Breast epithelium (tissue), 4 donors: ENCODE measurements around the gene MCTP2. TPM values are rescaled to one million over a fixed set of nuclear protein-coding genes. Genes with fewer than 3 reads are reported as not detected.

Experiments
- DNase-seq, 2 donors: peaks; one replicate each; pipeline ENCODE4 v3.0.0-alpha.2; 2019; ENCODE audit warnings: low spot score in 2 of 2
- H3K27ac ChIP-seq, 2 donors: fragments of 200-600 bp; sonication (generic) in 1 of 2; one replicate each; pipeline ENCODE4 v1.5.1; 2016 to 2019; ENCODE audit warnings: mild to moderate bottlenecking in 1 of 2
- H3K27me3 ChIP-seq, 2 donors: fragments of 200-600 bp; sonication (generic) in 1 of 2; one replicate each; pipeline versions ENCODE4 v1.5.1 to v1.6.0; 2017 to 2019; ENCODE audit warnings: control low read depth in 1 of 2, mild to moderate bottlenecking in 1 of 2
- H3K36me3 ChIP-seq: fragments of 200-600 bp; one replicate; pipeline ENCODE4 v1.5.1; 2019
- H3K4me1 ChIP-seq, 2 donors: fragments of 200-600 bp; sonication (generic); one replicate each; pipeline ENCODE4 v1.5.1; 2016 to 2019; ENCODE audit warnings: control low read depth in 1 of 2
- H3K4me3 ChIP-seq, 3 donors: fragments of 200-600 bp; sonication (generic); 1 replicate in 2 of 3; 2 replicates in 1 of 3; pipeline ENCODE4 v1.5.1; 2016 to 2019; ENCODE audit warnings: mild to moderate bottlenecking in 3 of 3, moderate library complexity in 2 of 3
- H3K9me3 ChIP-seq, 2 donors: fragments of 200-600 bp; sonication (generic) in 1 of 2; one replicate each; pipeline ENCODE4 v1.5.1; 2016 to 2019; ENCODE audit warnings: control low read depth in 1 of 2
- POLR2A ChIP-seq: fragments of 450-650 bp; IDR thresholded peaks from one replicate; pipeline ENCODE4 v1.6.1; 2016; ENCODE audit warnings: antibody characterized with exemption, mild to moderate bottlenecking, moderate library complexity
- POLR2AphosphoS5 ChIP-seq, 3 donors: sonication (generic); formaldehyde crosslinking; IDR thresholded peaks; one replicate each; pipeline ENCODE4 v1.6.1; 2017; ENCODE audit warnings: antibody characterized with exemption in 3 of 3
- intact Hi-C: fragments of 100-400 bp; cut with DNase I; formaldehyde crosslinking; loops from one replicate; pipeline ENCODE4 v1.15.1; 2023; ENCODE audit warnings: low total_unique reads
- total RNA-seq, 3 donors: library from RNA; depleted of rRNA; stranded (reverse); fragments of >200 nt; gene quantifications; one replicate each; pipeline ENCODE4 v1.1.0, GENCODE V29; 2016
- TF ChIP-seq, protein P1 (sequence below), 3 donors: fragments of 450-650 bp; IDR thresholded peaks; one replicate each; pipeline ENCODE4 v1.5.1; 2016 to 2017; ENCODE audit warnings: antibody characterized with exemption in 3 of 3, mild to moderate bottlenecking in 3 of 3, moderate library complexity in 3 of 3

Gene MCTP2
- total RNA-seq, 3 donors from 2014 or later: 6.4 to 46.2 (median 25.9) TPM

DNA sequence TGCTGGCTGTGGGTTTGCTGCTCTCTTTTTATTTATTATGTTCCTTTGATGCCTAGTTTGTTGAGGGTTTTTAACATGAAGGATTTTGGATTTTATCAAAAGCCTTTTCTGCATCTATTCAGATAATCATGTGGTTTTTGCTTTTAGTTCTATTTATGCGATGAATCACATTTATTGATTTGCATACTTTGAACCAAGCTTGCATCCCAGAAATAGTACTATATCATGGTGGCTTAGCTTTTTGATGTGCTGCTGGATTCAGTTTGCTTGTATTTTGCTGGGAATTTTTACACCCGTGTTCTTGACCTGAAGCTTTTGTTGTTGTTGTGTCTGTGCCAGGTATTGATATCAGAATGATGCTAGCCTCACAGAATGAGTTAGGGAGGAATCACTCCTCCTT lies 48.4 kb downstream of the MCTP2 start:
- no peaks in the 10 kb centered on the region for H3K9me3 ChIP-seq
- DNase-seq: no peak
- H3K4me1 ChIP-seq: no peaks in the 10 kb centered on the region
- no peak overlapping the region for H3K4me3 ChIP-seq
- H3K27ac ChIP-seq: no peak overlapping the region
- H3K36me3 ChIP-seq: no peaks in the 10 kb centered on the region
- TF ChIP-seq POLR2AphosphoS5 (IDR thresholded peaks at IDR 0.05): no peak
- no peak for TF ChIP-seq POLR2A
- TF ChIP-seq, protein P1, sequence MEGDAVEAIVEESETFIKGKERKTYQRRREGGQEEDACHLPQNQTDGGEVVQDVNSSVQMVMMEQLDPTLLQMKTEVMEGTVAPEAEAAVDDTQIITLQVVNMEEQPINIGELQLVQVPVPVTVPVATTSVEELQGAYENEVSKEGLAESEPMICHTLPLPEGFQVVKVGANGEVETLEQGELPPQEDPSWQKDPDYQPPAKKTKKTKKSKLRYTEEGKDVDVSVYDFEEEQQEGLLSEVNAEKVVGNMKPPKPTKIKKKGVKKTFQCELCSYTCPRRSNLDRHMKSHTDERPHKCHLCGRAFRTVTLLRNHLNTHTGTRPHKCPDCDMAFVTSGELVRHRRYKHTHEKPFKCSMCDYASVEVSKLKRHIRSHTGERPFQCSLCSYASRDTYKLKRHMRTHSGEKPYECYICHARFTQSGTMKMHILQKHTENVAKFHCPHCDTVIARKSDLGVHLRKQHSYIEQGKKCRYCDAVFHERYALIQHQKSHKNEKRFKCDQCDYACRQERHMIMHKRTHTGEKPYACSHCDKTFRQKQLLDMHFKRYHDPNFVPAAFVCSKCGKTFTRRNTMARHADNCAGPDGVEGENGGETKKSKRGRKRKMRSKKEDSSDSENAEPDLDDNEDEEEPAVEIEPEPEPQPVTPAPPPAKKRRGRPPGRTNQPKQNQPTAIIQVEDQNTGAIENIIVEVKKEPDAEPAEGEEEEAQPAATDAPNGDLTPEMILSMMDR (IDR thresholded peaks at IDR 0.05): no peak
- intact Hi-C loops: no loop called here
- H3K27me3 ChIP-seq: no peaks in the 10 kb centered on the region

- Histone ChIP-seq H3K36me3 (no peaks in the 10 kb centered on the region), H3K9me3 (no peaks in the 10 kb centered on the region), H3K27me3 (no peaks in the 10 kb centered on the region), H3K4me3 (no peak overlapping the region), H3K27ac (no peak overlapping the region), H3K4me1 (no peaks in the 10 kb centered on the region)
- DNase-seq: no peak
- TF ChIP-seq POLR2AphosphoS5 (IDR thresholded peaks at IDR 0.05) (no peak), POLR2A (no peak)
- TF ChIP-seq, protein P1 (IDR thresholded peaks at IDR 0.05): no peak
- intact Hi-C loops: no loop called here
These were observed 48.9 kb downstream of the MCTP2 start for GRCh38 chr15:94280301-94280700.

DNA sequence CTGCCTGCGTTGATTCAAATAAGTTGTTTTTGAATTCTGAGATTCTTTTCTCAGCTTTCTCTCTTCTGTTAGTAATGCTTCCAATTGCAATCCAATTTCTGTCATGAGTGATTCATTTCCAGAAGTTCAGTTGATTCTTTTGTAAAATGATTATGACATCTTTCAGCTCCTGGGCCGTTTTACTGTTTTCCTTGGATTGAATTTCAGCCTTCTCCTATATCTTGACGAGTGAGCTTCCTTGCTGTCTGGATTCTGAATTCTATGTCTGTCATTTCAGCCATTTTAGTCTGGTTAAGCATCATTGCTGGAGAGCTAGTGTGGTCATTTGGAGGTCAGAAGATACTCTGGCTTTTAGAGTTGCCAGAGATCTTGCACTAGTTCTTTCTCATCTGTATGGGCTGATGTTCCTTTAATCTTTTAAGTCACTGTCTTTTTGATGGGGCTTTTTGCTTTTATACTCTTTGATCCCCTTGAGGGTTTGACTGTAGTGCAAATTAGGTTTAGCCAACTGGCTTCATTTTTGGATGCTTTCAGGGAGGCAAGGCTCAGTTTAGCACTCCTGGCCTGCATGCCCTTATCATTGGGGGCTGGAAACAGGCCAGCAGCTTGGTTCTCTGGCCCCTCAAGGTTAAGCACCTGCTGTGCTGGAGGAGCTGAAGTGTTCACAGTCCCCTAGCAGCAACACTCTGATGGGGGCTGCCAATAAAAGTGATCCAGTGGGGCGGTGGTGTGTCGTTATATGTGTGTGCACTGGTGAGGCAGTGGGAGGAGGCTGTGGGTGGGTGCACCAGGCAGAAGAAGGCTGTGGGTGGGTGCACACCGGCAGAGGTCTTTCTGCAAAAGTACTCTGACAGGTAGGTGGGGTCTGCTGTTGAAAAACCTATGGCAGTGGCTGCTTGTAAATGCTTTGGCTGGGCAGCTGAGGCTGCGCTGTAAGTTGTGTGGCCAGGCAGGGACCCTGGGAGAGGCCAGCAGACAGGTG lies 51.2 kb downstream of the MCTP2 start:
- DNase-seq: no peak
- Histone ChIP-seq H3K4me3 (no peak overlapping the region), H3K9me3 (no peaks in the 10 kb centered on the region), H3K27me3 (no peaks in the 10 kb centered on the region), H3K4me1 (no peaks in the 10 kb centered on the region), H3K27ac (no peak overlapping the region), H3K36me3 (no peaks in the 10 kb centered on the region)
- intact Hi-C loops: no loop called here
- TF ChIP-seq, protein P1 (IDR thresholded peaks at IDR 0.05): no peak
- TF ChIP-seq POLR2A: no peak
- TF ChIP-seq POLR2AphosphoS5 (IDR thresholded peaks at IDR 0.05): no peak

DNA sequence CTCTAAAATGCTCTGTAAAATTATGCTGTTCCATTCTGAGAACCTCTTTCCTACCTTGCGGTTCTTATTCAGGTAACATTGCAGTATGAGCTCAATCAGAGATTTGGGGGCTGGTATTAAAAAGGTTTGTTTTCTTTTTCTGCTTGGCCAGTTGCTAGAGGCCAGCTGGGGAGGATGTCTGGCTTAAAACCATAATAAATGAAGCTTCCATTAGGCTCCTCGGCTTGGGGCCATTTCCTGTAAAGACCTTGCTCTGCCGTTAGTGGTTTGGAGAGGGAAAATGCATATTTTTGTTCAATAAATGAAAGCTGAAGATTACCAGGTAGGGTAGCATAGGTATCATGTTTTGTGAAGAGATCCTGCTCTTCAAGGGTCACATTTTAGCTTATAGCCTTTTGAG lies 55.2 kb downstream of the MCTP2 start:
- Histone ChIP-seq H3K9me3 (no peaks in the 10 kb centered on the region), H3K36me3 (no peaks in the 10 kb centered on the region), H3K27ac (no peak overlapping the region), H3K4me3 (no peak overlapping the region), H3K4me1 (no peaks in the 10 kb centered on the region), H3K27me3 (no peaks in the 10 kb centered on the region)
- TF ChIP-seq POLR2AphosphoS5 (IDR thresholded peaks at IDR 0.05): no peak
- no peak for TF ChIP-seq POLR2A
- TF ChIP-seq, protein P1 (IDR thresholded peaks at IDR 0.05): no peak
- intact Hi-C loops: no loop called here
- no peak for DNase-seq

DNA sequence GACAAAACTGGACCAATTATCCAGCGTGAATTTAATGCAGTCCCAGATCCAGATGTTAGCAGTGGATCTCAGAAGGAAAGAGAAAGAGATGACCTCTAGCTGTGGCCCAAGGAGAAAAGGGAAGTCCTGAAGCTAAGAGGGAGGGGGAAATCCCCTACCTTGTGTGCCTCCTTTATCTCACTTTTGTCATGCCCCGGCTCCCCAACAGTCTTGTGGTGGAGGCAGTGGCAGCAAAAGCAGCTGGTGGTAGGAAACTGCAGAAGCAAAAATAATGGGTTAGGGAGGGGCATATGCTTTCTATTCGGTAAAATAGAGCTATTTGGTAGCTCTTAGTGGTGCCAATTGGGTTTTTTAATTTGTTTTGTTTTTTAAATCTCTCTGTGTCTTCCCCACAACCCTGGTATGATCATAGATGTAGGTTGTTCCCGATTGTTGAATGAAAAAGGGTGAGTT lies 56.5 kb downstream of the MCTP2 start:
- Histone ChIP-seq H3K4me3 (no peak overlapping the region), H3K27me3 (no peaks in the 10 kb centered on the region), H3K9me3 (no peaks in the 10 kb centered on the region), H3K4me1 (no peaks in the 10 kb centered on the region), H3K27ac (no peak overlapping the region), H3K36me3 (no peaks in the 10 kb centered on the region)
- intact Hi-C loops: no loop called here
- no peak for DNase-seq
- no peak for TF ChIP-seq POLR2A
- TF ChIP-seq POLR2AphosphoS5 (IDR thresholded peaks at IDR 0.05): no peak
- TF ChIP-seq, protein P1 (IDR thresholded peaks at IDR 0.05): no peak
